HG03565 (cell line): ENCODE measurements around the gene DNAI4.
"Not testable (repeated sequence)": the region's sequence is repeated elsewhere in the genome, so short reads cannot be mapped to it uniquely, and the experiment has no call there.

Experiments used
- ATAC-seq: cut with Tn5 transposase; IDR thresholded peaks from one replicate; pipeline ENCODE4 v1.9.1; 2021; ENCODE audit warnings: mild to moderate bottlenecking, moderate library complexity; ENCODE audit not compliant: unreplicated experiment

Gene DNAI4

DNA sequence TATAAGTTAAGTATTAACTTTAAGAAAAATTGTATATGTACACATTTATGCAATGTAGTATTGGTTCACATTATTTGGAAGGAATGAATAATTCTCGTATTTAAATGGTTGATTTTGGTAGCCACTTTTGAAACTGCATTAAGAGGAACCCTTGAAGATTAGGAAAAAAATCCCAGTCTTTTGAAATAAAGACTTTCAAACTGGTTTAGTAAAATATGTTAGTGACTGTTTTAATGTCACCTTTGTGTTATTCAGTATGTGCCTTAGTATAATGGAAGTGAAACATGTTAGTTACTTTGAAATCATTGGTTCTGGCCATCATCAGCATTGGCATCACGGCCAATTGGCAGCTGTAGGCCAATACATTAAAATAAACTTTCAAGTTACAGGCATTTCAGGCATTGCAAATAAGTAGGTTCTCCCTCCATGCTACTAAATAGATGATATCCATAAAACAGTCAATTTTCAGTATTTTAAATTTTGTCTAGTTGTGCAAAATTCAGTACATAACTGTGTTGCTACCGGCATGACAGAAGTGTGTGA lies 4.6 kb upstream of the DNAI4 start:
- no peak for ATAC-seq

DNA sequence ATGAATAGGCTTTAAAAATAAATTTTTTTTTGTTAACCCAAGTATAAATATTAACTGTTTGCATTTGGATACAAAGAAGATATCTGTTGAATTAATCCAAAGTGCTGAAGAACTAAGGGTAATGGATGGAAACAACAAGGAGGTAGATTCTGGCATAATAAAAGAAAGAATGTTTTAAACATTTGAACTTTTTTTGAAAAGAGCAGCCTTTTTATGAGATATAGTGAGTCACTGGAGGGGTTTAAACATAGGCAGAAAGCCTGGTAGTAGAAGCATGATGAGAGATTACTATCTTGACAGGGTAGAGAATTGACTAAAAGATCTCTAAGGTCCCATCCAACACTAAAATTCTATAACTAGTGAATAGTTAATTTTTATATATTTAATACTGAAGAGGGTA lies 2.9 kb upstream of the DNAI4 start:
- ATAC-seq = no peak

DNA sequence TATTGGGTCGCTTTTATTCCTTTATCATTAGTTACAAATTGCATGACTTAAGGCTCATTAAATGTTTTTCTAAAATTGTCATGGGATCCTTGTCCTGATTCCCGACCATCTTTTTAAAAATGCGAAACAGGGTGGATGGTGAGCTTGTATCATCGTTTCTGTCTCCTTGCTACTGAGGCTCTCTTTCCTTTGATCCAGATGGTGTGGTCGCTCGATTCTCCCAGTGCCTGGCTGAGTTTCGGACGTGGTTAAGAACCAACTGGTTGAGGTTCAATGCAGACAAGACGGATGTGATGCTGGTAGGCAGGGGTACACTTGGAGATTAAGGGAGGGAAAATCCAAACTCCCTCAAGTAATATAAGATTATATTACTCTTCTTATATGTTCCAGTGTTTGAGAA lies 1.3 kb upstream of the DNAI4 start:
- no peak for ATAC-seq

DNA sequence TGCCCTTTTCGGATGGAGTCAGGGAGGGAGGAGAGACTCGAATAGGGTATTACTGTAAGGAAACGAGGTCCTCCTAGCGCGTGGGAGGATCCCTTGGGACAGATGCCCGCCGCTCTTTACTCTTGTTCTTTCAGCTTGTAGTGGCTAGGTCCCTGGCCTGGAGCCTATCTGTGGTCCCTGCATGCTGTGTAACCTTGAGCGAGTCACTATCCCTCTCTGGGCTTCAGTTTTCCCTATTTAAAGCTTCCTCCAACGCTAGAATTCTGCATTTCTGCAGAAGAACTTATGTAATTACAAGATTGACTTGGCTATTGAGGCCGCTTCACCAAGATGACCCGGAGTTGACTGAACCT lies 878 bp upstream of the DNAI4 start:
- peak; percentile 1 for ATAC-seq

DNA sequence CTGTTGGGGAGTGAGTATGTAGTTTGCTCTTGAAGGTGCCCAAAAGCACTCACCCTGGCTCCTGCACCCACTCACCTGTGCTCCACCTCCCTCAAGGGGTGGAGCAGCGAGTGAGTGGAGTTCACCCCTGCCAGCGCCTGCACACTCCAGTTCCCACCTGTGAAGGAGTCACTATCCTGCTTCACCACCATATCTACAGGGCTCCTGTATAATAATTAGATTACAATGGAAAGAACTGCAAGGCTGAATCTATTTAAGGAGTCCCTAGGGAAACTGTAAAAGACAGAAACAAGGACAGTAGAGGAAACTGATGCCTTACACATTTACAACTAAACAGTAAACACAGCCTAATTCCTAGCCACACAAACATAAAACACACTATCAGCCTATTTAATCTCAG lies 4.1 kb downstream of the DNAI4 start:
- ATAC-seq = no peak

DNA sequence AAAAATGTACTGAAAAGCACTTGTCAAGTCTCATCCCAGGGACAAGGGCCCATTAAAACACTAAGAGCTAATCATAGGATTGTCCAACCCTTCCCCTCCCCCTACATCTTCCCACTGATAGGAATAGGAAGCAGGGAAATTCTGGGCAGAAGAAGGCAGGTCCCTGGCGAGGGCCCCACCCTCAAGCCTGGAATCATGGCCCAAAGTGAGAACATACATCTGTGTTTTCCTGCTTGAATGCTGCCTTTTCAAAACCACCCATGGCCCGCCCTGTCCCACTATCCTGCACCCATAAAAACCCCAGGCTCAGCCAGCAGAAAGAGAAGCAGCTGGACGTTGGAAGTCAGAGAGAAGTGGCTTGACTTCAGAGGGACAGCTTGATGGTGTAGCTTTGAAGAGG lies 4.8 kb downstream of the DNAI4 start:
- no peak for ATAC-seq

DNA sequence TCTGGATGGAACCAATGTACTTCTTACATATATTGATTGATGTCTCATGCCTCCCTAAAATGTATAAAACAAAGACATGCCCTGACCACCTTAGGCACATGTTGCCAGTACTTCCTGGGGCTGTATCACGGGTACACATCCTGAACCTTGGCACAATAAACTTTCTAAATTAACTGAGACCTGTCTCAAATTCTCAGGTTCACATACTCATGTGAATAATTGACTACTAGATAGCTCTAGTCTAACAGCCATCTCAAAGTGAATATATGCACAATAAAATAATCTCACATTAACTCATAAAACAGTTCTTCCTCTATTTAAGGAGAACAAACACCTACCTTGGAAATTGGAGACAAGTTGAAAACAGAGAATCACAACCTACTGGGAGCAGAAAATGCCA lies 5.6 kb downstream of the DNAI4 start:
- no peak for ATAC-seq

DNA sequence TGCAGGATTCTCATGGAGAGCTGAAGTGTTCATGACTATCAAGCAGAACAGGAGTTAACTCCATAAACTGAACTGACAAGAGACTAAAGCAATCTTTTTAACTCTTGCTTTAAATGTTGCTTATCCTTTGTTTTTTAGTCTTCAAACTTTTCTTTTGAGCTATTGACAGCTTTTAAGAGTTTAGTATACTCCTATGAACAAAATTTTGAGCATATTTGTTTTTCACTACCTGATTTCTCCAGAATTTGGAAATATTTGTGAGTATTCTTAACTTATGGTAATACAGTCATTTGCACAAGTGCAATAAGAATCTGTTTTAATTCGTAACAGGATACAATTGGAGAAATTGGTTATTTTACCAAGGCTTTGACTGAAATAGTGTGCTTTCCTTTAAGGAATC lies 7.2 kb downstream of the DNAI4 start:
- no peak for ATAC-seq

DNA sequence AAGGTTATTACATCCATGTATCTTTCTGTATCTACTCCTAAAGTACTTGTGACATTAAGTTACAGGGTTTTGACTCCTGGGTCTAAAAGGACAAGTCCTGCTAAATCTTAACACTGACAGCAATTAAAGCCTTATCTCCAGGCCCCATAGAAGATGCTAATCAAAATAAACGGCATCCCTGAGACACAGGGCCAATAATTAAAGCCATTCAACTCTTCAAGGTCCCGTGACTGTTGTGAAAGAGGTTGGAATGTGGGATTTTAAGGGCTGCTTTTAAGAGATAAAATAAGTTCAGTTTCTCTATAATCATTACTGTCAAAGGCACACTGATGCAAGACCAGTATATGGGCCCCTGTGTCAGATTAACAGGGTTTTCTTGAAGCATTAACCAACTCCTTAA lies 8.3 kb downstream of the DNAI4 start:
- no peak for ATAC-seq

DNA sequence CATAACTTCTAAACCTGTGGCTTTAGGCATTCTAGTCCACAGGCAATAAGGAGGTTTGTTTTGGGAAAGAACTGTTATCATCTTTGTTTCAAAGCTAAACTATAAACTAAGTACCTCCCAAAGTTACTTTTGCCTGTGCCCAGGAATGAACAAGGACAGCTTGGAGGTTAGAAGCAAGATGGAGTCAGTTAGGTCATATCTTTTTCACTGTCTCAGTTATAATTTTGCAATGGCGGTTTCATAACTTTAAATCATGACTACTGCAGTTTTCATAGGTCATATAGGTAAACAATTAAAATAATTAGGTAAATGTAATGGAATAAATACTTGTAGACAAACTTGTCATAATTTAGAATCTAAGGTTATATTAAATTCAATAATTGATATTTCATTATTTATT lies 9.5 kb downstream of the DNAI4 start:
- ATAC-seq = not testable (repeated sequence)

DNA sequence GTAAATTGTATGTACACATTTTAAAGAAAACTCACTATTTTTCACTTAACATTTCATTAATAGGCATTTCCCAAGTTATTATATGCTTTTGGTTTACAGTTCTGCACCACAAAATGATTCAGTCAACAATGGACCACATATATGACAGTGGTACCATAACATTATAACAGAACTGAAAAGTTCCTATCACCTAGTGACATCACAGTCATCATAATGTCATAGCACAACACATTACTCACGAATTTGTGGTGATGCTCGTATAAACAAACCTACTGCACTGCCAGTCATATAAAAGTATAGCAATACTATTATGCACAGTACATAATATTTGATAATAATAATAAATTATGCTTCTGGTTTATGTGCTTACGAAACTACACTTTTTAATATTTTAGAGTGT lies 30.9 kb downstream of the DNAI4 start:
- no peak for ATAC-seq

DNA sequence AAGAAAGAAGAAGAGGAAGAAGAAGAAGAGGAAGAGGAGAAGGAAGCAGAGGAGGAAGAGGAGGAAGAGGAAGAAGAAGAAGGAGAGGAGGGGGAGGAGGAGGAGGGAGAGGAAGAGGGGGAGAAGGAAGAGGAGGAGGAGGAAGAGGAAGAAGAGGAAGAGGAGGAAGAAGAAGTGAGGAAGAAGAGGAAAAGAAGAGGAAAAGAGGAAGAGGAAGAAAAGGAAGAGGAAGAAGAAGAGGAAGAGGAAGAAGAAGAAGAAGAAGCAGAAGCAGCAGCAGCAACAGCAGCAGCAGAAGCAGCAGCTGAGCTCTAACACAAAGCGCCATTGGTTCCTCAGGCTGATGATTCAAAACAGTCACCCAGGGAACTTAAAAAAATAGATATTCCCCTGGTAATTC lies 34.0 kb downstream of the DNAI4 start:
- no peak for ATAC-seq

DNA sequence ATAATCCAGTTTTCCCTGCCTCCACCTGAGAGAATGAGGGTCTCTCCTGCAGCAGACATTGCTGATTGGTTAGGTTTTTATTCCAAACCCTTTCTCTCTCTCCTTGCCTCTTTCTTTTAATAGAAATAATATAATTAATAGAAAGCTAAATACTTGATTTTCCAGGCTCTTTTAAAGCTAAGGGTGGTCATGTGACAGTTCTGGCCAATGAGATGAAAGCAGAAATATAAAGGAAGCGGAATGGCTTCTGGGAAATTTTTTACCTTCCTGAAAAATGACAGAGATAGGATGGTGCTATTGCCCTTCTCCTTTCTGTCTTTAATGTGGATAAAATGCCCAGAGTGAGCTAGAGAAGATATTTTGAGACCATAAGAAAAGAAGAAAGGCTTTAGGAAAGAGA lies 35.6 kb downstream of the DNAI4 start:
- no peak for ATAC-seq

DNA sequence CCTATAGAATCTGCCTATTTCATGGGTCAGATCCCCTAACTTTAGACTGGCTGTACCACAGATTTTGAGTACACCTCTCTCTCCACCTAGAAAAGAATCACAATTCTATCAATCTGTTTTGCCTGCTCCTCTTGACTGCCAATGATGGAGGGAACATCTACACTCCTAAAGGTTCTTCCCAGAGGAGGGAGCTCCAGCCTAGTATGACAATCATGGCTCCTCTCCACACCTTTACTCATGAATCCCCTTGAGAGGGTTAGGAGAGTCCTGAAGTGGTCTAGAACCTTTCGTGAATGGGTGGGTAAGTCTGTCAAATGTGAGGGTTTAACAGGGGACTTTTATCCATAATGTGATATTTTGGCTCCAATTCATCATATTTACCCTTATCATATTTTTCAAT lies 48.0 kb downstream of the DNAI4 start:
- no peak for ATAC-seq

DNA sequence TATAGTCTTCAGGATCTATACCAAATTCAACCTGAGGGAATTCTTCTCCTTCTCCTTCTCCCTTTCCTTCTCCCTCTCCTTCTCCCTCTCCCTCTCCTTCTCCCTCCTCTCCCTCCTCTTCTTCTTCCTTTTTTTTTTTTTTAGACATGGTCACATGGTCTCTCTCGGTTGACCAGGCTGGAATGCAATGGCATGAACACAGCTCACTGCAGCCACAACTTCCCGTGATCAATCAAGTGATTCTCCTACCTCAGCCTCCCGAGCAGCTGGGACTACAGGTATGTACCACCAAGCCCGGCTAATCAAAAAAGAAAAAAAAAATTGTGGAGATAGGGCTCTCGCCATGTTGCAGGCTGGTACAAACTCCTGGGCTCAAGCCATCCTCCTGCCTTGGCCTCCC lies 51.5 kb downstream of the DNAI4 start:
- no peak for ATAC-seq

DNA sequence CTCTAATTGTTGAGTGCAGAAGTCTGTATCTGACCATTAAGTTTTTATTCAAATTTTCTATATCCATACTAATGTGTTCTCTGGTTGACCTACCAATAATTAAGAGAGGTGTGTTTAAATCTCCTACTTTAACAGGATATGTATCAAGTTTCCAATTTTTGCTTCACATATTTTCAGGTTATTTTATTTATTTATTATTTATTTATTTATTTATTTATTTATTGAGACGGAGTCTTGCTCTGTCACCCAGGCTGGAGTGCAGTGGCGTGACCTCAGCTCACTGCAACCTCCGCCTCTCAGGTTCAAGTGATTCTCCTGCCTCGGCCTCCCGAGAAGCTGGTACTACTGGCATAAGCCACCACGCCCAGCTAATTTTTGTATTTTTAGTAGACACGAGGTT lies 52.6 kb downstream of the DNAI4 start:
- not testable (repeated sequence) for ATAC-seq

DNA sequence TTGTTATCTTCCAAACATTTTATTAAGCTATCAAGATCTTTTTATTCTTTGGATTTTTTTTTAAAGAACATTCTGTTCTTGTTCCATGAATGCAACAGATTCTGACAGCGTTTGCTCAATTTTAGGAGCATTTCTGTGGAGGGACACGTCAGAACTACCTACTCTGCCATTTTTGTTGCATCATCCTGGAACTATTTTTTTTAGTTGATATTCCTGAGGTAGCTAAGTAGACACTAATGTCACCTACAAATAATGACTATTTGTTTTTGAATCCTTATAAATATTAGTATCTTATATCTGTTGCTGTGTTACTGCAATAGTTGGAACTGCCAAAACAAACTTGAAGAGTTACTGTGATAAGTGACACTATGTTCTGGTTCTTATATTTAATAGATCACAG lies 57.2 kb downstream of the DNAI4 start:
- no peak for ATAC-seq

DNA sequence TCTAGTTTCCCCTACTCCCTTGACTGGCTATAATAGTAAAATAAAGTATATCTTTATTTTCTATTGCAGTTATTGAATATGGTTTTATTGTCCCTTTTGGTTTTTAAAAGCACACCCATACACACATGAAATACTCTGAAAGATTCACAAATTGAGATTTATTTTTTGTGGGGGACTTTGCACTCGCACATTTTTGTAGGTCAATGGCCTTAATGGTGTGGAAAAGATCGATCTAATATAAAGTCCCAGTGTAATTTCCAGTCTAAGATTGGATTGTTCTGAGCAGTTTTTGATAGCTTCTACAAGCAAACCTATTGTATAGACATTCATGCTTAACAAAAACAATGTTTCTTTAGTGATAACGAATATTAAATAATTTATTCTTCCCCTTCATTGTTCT lies 64.1 kb downstream of the DNAI4 start:
- no peak for ATAC-seq

DNA sequence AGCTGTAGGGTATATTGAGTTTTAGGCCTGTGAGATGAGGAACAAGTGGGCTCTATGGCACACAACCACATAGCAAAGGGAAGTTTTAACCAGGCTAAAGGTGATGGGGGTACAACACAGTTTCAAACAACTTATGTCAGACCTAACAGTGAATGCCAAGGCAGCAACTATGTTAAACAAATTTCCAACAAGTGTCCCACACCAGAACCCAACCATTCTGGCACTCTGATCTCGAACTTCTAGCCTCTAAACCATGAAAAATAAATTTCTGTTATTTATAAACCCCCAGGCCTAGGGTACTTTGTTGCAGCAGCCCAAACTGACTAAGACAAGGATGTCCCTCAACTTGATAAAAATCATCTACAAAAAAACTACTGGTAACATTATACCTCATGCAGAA lies 71.3 kb downstream of the DNAI4 start:
- ATAC-seq = no peak

DNA sequence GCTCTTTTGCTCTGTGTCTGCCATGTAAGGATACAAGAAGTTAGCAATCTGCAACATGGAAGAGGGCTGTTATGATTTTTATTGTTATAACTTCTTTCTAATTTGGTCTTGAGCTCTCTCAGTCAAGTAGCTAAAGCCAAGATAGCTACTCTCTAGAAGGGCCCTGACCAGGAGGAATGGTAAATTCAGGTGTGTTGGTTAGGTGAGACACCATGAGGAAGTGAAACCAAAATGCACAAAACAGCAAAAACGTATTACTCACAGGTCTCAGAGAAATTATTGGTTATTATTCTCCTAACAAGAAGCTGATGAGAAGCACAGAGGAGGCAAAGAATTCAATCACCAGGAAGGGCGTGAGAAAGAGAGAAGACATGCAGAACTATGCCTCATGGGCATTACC lies 71.8 kb downstream of the DNAI4 start:
- ATAC-seq = peak; percentile 49

DNA sequence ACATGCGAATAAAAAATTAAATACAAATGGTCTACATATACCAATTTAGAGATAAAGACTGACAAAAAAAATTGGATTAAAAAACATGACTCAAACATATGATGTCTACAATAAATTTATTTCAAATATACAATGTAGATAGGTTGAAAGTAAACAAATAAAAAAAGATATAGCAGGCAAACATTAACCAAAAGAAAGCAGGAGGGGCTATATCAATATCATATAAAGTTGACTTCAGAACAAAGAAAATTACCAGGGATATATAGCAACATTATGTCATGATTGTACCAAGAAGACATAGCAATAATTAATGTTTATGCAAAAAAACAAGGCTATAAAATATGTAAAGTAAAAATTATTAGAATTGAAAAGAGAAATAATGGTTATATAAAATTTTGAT lies 73.7 kb downstream of the DNAI4 start:
- no peak for ATAC-seq

DNA sequence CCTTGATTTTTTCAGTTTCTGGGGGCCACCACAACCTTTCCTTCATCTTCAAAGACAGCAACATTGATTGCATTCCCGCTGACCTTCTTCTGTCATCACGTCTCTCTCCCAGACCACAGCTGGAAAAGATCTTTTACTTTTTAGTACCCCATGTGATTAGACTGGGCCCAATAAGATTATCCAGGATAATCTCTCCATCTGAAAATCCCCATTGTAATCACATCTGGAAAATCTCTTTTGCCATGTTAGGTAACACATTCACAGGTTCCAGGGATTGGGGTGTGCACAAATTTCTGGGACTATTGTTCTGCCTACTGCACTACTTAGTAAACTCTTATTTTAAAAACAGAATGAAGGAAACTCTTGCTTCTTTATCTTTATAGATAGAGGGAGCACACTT lies 76.5 kb downstream of the DNAI4 start:
- no peak for ATAC-seq

DNA sequence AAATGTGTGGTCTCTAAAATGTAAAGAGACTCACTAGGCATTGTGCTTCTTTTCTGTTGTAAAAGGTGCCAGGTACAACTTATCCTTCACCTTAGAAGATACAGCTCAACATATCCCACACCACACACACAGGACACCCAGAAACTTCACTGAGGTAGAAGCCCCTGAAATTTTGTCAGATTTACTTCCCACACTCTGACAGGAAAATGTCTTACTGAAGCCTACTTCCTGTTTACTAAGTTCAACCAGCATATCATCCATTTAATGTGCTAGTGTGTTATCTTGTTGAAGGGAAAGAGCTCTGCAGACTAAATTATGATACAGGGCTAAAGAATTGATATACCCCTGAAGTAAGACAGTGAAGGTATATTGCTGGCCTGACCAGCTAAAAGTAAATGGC lies 83.7 kb downstream of the DNAI4 start:
- ATAC-seq = no peak

DNA sequence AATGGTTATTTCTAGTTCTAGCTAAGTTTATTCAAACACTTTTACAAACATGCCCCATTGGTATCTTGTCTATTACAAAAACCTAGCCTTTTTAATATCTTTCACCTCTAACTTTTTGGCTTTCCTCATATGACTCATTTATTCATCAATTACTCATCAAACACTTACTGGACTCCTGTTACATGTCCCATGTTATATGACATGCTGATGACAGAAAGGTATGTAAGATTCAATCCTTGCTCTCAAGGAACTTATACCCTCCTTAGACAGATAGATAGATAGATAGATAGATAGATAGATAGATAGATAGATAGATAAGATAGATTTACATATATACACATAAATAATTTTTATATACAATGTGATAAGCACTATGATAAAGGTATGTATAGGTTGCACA lies 89.7 kb downstream of the DNAI4 start:
- ATAC-seq = no peak
